Upper lobe of left lung (tissue), 4 donors: ENCODE data around the gene KASH5.

Source experiments
- CTCF ChIP-seq, 6 experiments: fragments of 450-650 bp in 4 of 6; fragments of 200-600 bp in 2 of 6; sonication (generic) in 2 of 6; IDR thresholded peaks; one replicate each; pipeline ENCODE4 v1.5.1; 2016 to 2019; ENCODE audit warnings: antibody characterized with exemption in 6 of 6
- EP300 ChIP-seq, 4 donors: sonication (generic); formaldehyde crosslinking; IDR thresholded peaks; one replicate each; pipeline ENCODE4 v1.5.1; 2017; ENCODE audit warnings: antibody characterized with exemption in 4 of 4, control low read depth in 2 of 4
- POLR2A ChIP-seq, 4 donors: fragments of 450-650 bp; IDR thresholded peaks; one replicate each; pipeline ENCODE4 v1.5.1; 2016 to 2017; ENCODE audit warnings: antibody characterized with exemption in 4 of 4, mild to moderate bottlenecking in 2 of 4
- POLR2AphosphoS5 ChIP-seq, 2 donors: sonication (generic); formaldehyde crosslinking; IDR thresholded peaks; one replicate each; pipeline ENCODE4 v1.5.1; 2017; ENCODE audit warnings: antibody characterized with exemption in 2 of 2

- TF ChIP-seq CTCF (IDR thresholded peaks at IDR 0.05), result no peak
- no peak for TF ChIP-seq EP300 (IDR thresholded peaks at IDR 0.05)
- no peak for TF ChIP-seq POLR2A (IDR thresholded peaks at IDR 0.05)
- TF ChIP-seq POLR2AphosphoS5 (IDR thresholded peaks at IDR 0.05), result no peak
These were observed 20.9 kb downstream of the KASH5 start for GRCh38 chr19:49408816-49409440.
